ACHN (cell line): ENCODE data around the gene CDX4.
"Not testable (repeated sequence)": the region's sequence is repeated elsewhere in the genome, so short reads cannot be mapped to it uniquely, and the experiment has no call there.

Experiments
- DNase-seq: peaks from one replicate; pipeline ENCODE4 v3.0.0-alpha.2; 2015
- in situ Hi-C: cut with HindIII; loops from 2 replicates; pipeline ENCODE4 v1.10.0; 2017; ENCODE audit warnings: low sequenced_read_pairs, low pct_ligation_motif_present, low pct_unique_long_range_greater_than_20kb

CDX4 gene

GRCh38 chrX:73446831-73447230 lies at the start of gene CDX4:
CDX4 (plus strand) TSS chrX:73447053; CDS start chrX:73447254, 201 bp downstream.
- no peak for DNase-seq
- in situ Hi-C loops: no loop called here

- in situ Hi-C loops: no loop called here
These were observed 48.5 kb upstream of the CDX4 start for GRCh38 chrX:73398185-73398914.

GRCh38 chrX:73400136-73400748 lies 46.6 kb upstream of the CDX4 start:
- in situ Hi-C loops: no loop called here
- no peak for DNase-seq

More at GRCh38 chrX:73398185-73398914, 48.5 kb upstream of the CDX4 start:
- DNase-seq: no peak

GRCh38 chrX:73401591-73402266 lies 45.1 kb upstream of the CDX4 start:
- no peak for DNase-seq
- in situ Hi-C loops: no loop called here

GRCh38 chrX:73412930-73413329 lies 33.9 kb upstream of the CDX4 start:
- DNase-seq: no peak
- in situ Hi-C loops: no loop called here

GRCh38 chrX:73447311-73447794 lies 500 bp downstream of the CDX4 start:
- in situ Hi-C loops: no loop called here
- DNase-seq: no peak

GRCh38 chrX:73448379-73448778 lies 1.5 kb downstream of the CDX4 start:
- DNase-seq: no peak
- in situ Hi-C loops: no loop called here

GRCh38 chrX:73455171-73455570 lies 8.3 kb downstream of the CDX4 start:
- no peak for DNase-seq
- in situ Hi-C loops: no loop called here

GRCh38 chrX:73457306-73457705 lies 10.5 kb downstream of the CDX4 start:
- DNase-seq: no peak
- in situ Hi-C loops: no loop called here

GRCh38 chrX:73468376-73468775 lies 21.5 kb downstream of the CDX4 start:
- in situ Hi-C loops: no loop called here
- DNase-seq: no peak

GRCh38 chrX:73478961-73479360 lies 32.1 kb downstream of the CDX4 start:
- DNase-seq: peak; percentile 4
- in situ Hi-C loops: no loop called here

GRCh38 chrX:73481521-73481920 lies 34.7 kb downstream of the CDX4 start:
- in situ Hi-C loops: no loop called here
- no peak for DNase-seq

- in situ Hi-C loops: no loop called here
- no peak for DNase-seq
These were observed 43.8 kb downstream of the CDX4 start for GRCh38 chrX:73490661-73491060.

- DNase-seq, in situ Hi-C loops: not testable (repeated sequence)
These were observed 45.3 kb downstream of the CDX4 start for GRCh38 chrX:73492178-73492577.
